Spleen (tissue), 7 donors: ENCODE data around the gene INTS12.

ENCODE experiments used
- CTCF ChIP-seq, 11 experiments: fragments of 200-600 bp in 7 of 11; fragments of 450-650 bp in 4 of 11; sonication (generic) in 4 of 11; IDR thresholded peaks in 8 of 11; conservative IDR thresholded peaks in 3 of 11; 1 replicate in 7 of 11; 2 replicates in 4 of 11; pipeline versions ENCODE4 v1.4.0 to v1.8.0; 2016 to 2021; ENCODE audit warnings: antibody characterized with exemption in 11 of 11, inconsistent platforms in 4 of 11, mild to moderate bottlenecking in 1 of 11
- POLR2A ChIP-seq, 3 donors: fragments of 450-650 bp; IDR thresholded peaks; one replicate each; pipeline ENCODE4 v1.5.1; 2017; ENCODE audit warnings: antibody characterized with exemption in 3 of 3, mild to moderate bottlenecking in 1 of 3
- POLR2AphosphoS5 ChIP-seq, 3 donors: sonication (generic); formaldehyde crosslinking; IDR thresholded peaks; one replicate each; pipeline ENCODE4 v1.5.1; 2017; ENCODE audit warnings: antibody characterized with exemption in 3 of 3
- donor health status: DM: no; HTN: no; CAD: no; lungs with moderate emphysema.
- donor health status: DM: no; HTN: no; CAD: no.
- donor health status: DM: no; HTN: no; CAD: no.

GRCh38 chr4:105710678-105711077, 2.2 kb upstream of the INTS12 start:
- TF ChIP-seq POLR2AphosphoS5 (IDR thresholded peaks at IDR 0.05), result no peak
- no peak for TF ChIP-seq CTCF (IDR thresholded peaks at IDR 0.05 in 8 of 11, conservative IDR thresholded peaks at IDR 0.05 in 3 of 11)
- TF ChIP-seq POLR2A (IDR thresholded peaks at IDR 0.05), result no peak
